IgD-negative memory B cell (primary cell): ENCODE measurements around the gene LRRC3B. TPM values are rescaled to one million over a fixed set of nuclear protein-coding genes. Genes with fewer than 3 reads are reported as not detected.
A peak's percentile ranks its signal among the peaks of the same experiment; 100 is the strongest.
"Not testable (repeated sequence)": the region's sequence is repeated elsewhere in the genome, so short reads cannot be mapped to it uniquely, and the experiment has no call there.

Experiments used
- H3K27ac Mint-ChIP-seq, 3 donors: one replicate each; pipeline ENCODE4 v1.8.0; 2020 to 2022; ENCODE audit warnings: mild to moderate bottlenecking in 3 of 3, mixed read lengths in 3 of 3, moderate library complexity in 1 of 3
- H3K27me3 Mint-ChIP-seq: one replicate; pipeline ENCODE4 v1.8.0; 2021; ENCODE audit warnings: mixed read lengths
- H3K36me3 Mint-ChIP-seq: one replicate; pipeline ENCODE4 v1.8.0; 2020; ENCODE audit warnings: mild to moderate bottlenecking, mixed read lengths
- H3K4me1 Mint-ChIP-seq, 3 donors: one replicate each; pipeline ENCODE4 v1.8.0; 2020 to 2022; ENCODE audit warnings: mixed read lengths in 3 of 3, mild to moderate bottlenecking in 1 of 3
- H3K4me3 Mint-ChIP-seq, 4 donors: one replicate each; pipeline ENCODE4 v1.8.0; 2020 to 2022; ENCODE audit warnings: mild to moderate bottlenecking in 4 of 4, mixed read lengths in 4 of 4, moderate library complexity in 3 of 4
- H3K9me3 Mint-ChIP-seq, 3 donors: one replicate each; pipeline ENCODE4 v1.8.0; 2020 to 2021; ENCODE audit warnings: mixed read lengths in 3 of 3, mild to moderate bottlenecking in 1 of 3
- polyA plus RNA-seq: library from polyadenylated mRNA; unstranded; fragments of 300-500 nt; fragmentation: Illumina TruSeq; gene quantifications from one replicate; pipeline ENCODE4 v1.2.3, GENCODE V29; 2021

Gene LRRC3B
- polyA plus RNA-seq: not detected

- Mint-ChIP-seq H3K27ac (no peak within 1 kb of the TSS), H3K4me1 (no peaks in the 10 kb centered on the region), H3K4me3 (no peak within 1 kb of the TSS), H3K36me3 (peaks cover under 1% of the 10 kb centered on the region), H3K9me3 (peaks cover 0 to 9% (median 2%) of the 10 kb centered on the region in 3 donors), H3K27me3 (peaks cover 26% of the 10 kb centered on the region)
Observed at GRCh38 chr3:26622621-26623418, at the start of gene LRRC3B. Gene LRRC3B (plus strand): TSS chr3:26622772. CDS start chr3:26709673, 86,901 bp downstream.

GRCh38 chr3:26574766-26575165, 47.8 kb upstream of the LRRC3B start:
- H3K27me3 Mint-ChIP-seq: no peaks in the 10 kb centered on the region
- H3K4me3 Mint-ChIP-seq: no peak overlapping the region
- H3K36me3 Mint-ChIP-seq: peaks cover 2% of the 10 kb centered on the region
- H3K4me1 Mint-ChIP-seq: no peaks in the 10 kb centered on the region
- H3K9me3 Mint-ChIP-seq: peaks cover 0 to 10% (median 8%) of the 10 kb centered on the region in 3 donors
- H3K27ac Mint-ChIP-seq: no peak overlapping the region

- no peaks in the 10 kb centered on the region for H3K27me3 Mint-ChIP-seq
- H3K36me3 Mint-ChIP-seq: peaks cover 2% of the 10 kb centered on the region
- H3K4me1 Mint-ChIP-seq: no peaks in the 10 kb centered on the region
- H3K4me3 Mint-ChIP-seq: no peak overlapping the region
- no peak overlapping the region for H3K27ac Mint-ChIP-seq
- peaks cover 0 to 11% (median 8%) of the 10 kb centered on the region in 3 donors for H3K9me3 Mint-ChIP-seq
Observed at GRCh38 chr3:26579116-26579515, 43.5 kb upstream of the LRRC3B start.

- Mint-ChIP-seq H3K36me3 (no peaks in the 10 kb centered on the region), H3K27me3 (no peaks in the 10 kb centered on the region), H3K27ac (no peak overlapping the region), H3K9me3 (peaks cover 0 to 4% (median 1%) of the 10 kb centered on the region in 3 donors), H3K4me1 (no peaks in the 10 kb centered on the region), H3K4me3 (peak overlapping the region in 1 of 4 donors; percentile 48)
Observed at GRCh38 chr3:26587571-26587970, 35.0 kb upstream of the LRRC3B start.

- H3K4me1 Mint-ChIP-seq: no peaks in the 10 kb centered on the region
- no peak overlapping the region for H3K4me3 Mint-ChIP-seq
- no peak overlapping the region for H3K27ac Mint-ChIP-seq
- H3K9me3 Mint-ChIP-seq: peaks cover 0 to 8% (median 1%) of the 10 kb centered on the region in 3 donors
- H3K36me3 Mint-ChIP-seq: no peaks in the 10 kb centered on the region
- no peaks in the 10 kb centered on the region for H3K27me3 Mint-ChIP-seq
Observed at GRCh38 chr3:26588931-26589330, 33.6 kb upstream of the LRRC3B start.

GRCh38 chr3:26589678-26590077, 32.9 kb upstream of the LRRC3B start:
- H3K27me3 Mint-ChIP-seq: no peaks in the 10 kb centered on the region
- H3K9me3 Mint-ChIP-seq: peaks cover 0 to 8% (median 1%) of the 10 kb centered on the region in 3 donors
- no peaks in the 10 kb centered on the region for H3K4me1 Mint-ChIP-seq
- no peak overlapping the region for H3K27ac Mint-ChIP-seq
- H3K36me3 Mint-ChIP-seq: no peaks in the 10 kb centered on the region
- no peak overlapping the region for H3K4me3 Mint-ChIP-seq

- H3K4me3 Mint-ChIP-seq: no peak overlapping the region
- H3K9me3 Mint-ChIP-seq: peaks cover 0 to 12% (median 1%) of the 10 kb centered on the region in 3 donors
- no peaks in the 10 kb centered on the region for H3K27me3 Mint-ChIP-seq
- H3K4me1 Mint-ChIP-seq: no peaks in the 10 kb centered on the region
- H3K27ac Mint-ChIP-seq: no peak overlapping the region
- no peaks in the 10 kb centered on the region for H3K36me3 Mint-ChIP-seq
Observed at GRCh38 chr3:26590919-26591484, 31.6 kb upstream of the LRRC3B start.

- Mint-ChIP-seq H3K9me3 (peaks cover 0 to 12% (median 1%) of the 10 kb centered on the region in 3 donors), H3K36me3 (no peaks in the 10 kb centered on the region), H3K27ac (no peak overlapping the region), H3K4me3 (no peak overlapping the region), H3K27me3 (no peaks in the 10 kb centered on the region), H3K4me1 (no peaks in the 10 kb centered on the region)
Observed at GRCh38 chr3:26591926-26592325, 30.6 kb upstream of the LRRC3B start.

- Mint-ChIP-seq H3K36me3 (no peaks in the 10 kb centered on the region), H3K27me3 (no peaks in the 10 kb centered on the region), H3K4me1 (no peaks in the 10 kb centered on the region), H3K9me3 (peaks cover 0 to 12% (median 0%) of the 10 kb centered on the region in 3 donors), H3K4me3 (no peak overlapping the region), H3K27ac (no peak overlapping the region)
Observed at GRCh38 chr3:26592451-26592850, 30.1 kb upstream of the LRRC3B start.

GRCh38 chr3:26596335-26596734, 26.2 kb upstream of the LRRC3B start:
- Mint-ChIP-seq H3K27me3 (no peaks in the 10 kb centered on the region), H3K27ac (no peak overlapping the region)

GRCh38 chr3:26603311-26603710, 19.3 kb upstream of the LRRC3B start:
- not testable (repeated sequence) for H3K27me3 Mint-ChIP-seq, H3K4me3 Mint-ChIP-seq, H3K36me3 Mint-ChIP-seq, H3K27ac Mint-ChIP-seq, H3K4me1 Mint-ChIP-seq
- peaks cover 12 to 30% (median 13%) of the 10 kb centered on the region in 3 donors for H3K9me3 Mint-ChIP-seq

More at GRCh38 chr3:26596335-26596734, 26.2 kb upstream of the LRRC3B start:
- Mint-ChIP-seq H3K4me3 (no peak overlapping the region), H3K4me1 (no peaks in the 10 kb centered on the region), H3K36me3 (no peaks in the 10 kb centered on the region), H3K9me3 (peaks cover 2 to 19% (median 8%) of the 10 kb centered on the region in 3 donors)

GRCh38 chr3:26603771-26604170, 18.8 kb upstream of the LRRC3B start:
- H3K4me1 Mint-ChIP-seq, H3K4me3 Mint-ChIP-seq, H3K27ac Mint-ChIP-seq, H3K36me3 Mint-ChIP-seq, H3K27me3 Mint-ChIP-seq: not testable (repeated sequence)
- H3K9me3 Mint-ChIP-seq: peaks cover 12 to 30% (median 13%) of the 10 kb centered on the region in 3 donors

GRCh38 chr3:26614006-26614685, 8.4 kb upstream of the LRRC3B start:
- peaks cover 0 to 4% (median 2%) of the 10 kb centered on the region in 3 donors for H3K9me3 Mint-ChIP-seq
- H3K27me3 Mint-ChIP-seq: no peaks in the 10 kb centered on the region
- no peak overlapping the region for H3K27ac Mint-ChIP-seq
- no peak overlapping the region for H3K4me3 Mint-ChIP-seq
- no peaks in the 10 kb centered on the region for H3K36me3 Mint-ChIP-seq
- H3K4me1 Mint-ChIP-seq: no peaks in the 10 kb centered on the region

- Mint-ChIP-seq H3K27ac (no peak overlapping the region), H3K4me3 (no peak overlapping the region), H3K4me1 (no peaks in the 10 kb centered on the region), H3K27me3 (peaks cover 26% of the 10 kb centered on the region), H3K36me3 (no peaks in the 10 kb centered on the region), H3K9me3 (peaks cover 0 to 4% (median 2%) of the 10 kb centered on the region in 3 donors)
Observed at GRCh38 chr3:26621176-26621575, 1.4 kb upstream of the LRRC3B start.

- Mint-ChIP-seq H3K4me1 (no peaks in the 10 kb centered on the region), H3K36me3 (no peaks in the 10 kb centered on the region), H3K4me3 (no peak overlapping the region), H3K9me3 (peaks cover 0 to 6% (median 2%) of the 10 kb centered on the region in 3 donors), H3K27me3 (peaks cover 26% of the 10 kb centered on the region), H3K27ac (no peak overlapping the region)
Observed at GRCh38 chr3:26621906-26622620, 509 bp upstream of the LRRC3B start.
